ENCODE measurements around the gene SERTAD3. TPM values are rescaled to one million over a fixed set of nuclear protein-coding genes. Genes with fewer than 3 reads are reported as not detected.

The SERTAD3 gene
- total and polyA plus RNA-seq, 2 donors (not counting 3 experiments of a cell fraction or from before 2014, with no cell fraction given) = 13.3 to 29.9 TPM

DNA sequence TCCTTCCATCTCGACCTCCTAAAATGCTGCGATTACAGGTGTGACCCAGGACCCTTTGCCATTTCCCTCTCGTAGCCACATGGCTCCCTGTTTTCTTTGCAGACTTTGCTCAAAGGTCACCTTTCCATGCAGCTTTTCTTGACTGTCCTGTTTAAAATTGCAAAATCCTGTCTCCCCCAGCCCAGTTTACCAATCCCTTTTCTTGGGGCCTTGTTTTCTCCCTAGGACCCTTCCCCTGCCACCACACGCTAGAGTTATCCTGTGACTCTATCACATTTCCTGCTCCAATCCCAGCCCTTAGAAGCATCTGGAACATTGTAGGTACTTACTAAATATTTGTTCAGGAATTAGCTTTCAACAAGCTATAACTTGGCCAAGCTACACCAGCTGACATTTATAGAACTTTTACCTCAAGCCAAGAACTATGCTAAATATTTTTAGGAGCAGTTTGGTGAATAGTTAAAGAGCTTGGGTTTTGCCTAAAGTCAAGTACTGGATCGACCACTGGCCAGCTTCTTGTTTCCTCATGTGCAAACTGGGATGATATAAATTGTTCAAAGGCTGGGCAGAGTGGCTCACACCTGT is 9.1 kb upstream of the SERTAD3 start:
- H4K20me1 ChIP-seq (replicated peaks; ENCODE audit: control insufficient read depth, extremely low read depth, insufficient read depth, low read length) = no peaks in the 10 kb centered on the region
- FAIRE-seq (no peak), DNase-seq (ENCODE audit: low read depth, low spot score) (no peak)
- intact Hi-C loops (cut with micrococcal nuclease) (no loop called here), dilution Hi-C loops (cut with MboI; ENCODE audit: extremely low pct_ligation_motif_present, low sequenced_read_pairs) (no loop called here)
- no peak overlapping the region for H3K4me2 ChIP-seq (ENCODE audit: insufficient read depth, low read length)
- H3K27ac ChIP-seq (ENCODE audit: insufficient read depth, low read depth, low read length) = no peak overlapping the region
- ChIA-PET CTCF (interaction anchor here (1.2 to 4.0 kb wide), 5 partner anchors 9 to 148 kb away, joined by 3 to 36 read pairs (median 5); partner anchors contain the start of gene BLVRB), POLR2A (interaction anchor here (0.9 kb wide), 1 partner anchor 11 kb away, joined by 3 read pairs; no protein-coding TSS in a partner anchor)
- H3K27me3 ChIP-seq (ENCODE audit: control insufficient read depth in 2 of 2, insufficient read depth in 2 of 2, low read length in 2 of 2) = no peaks in the 10 kb centered on the region
- H3K4me1 ChIP-seq (ENCODE audit: control insufficient read depth, extremely low read depth, insufficient read depth, low read length) = no peaks in the 10 kb centered on the region
- TF ChIP-seq EZH2 (IDR thresholded peaks at IDR 0.05; ENCODE audit: borderline replicate concordance, low read depth, low read length, severe bottlenecking) = no peak
- TF ChIP-seq MYC (IDR thresholded peaks at IDR 0.05; ENCODE audit: low read depth, low read length) = no peak
- TF ChIP-seq POLR2A (IDR thresholded peaks at IDR 0.05; ENCODE audit: low read depth, low read length) = no peak
- TF ChIP-seq POLR2AphosphoS5 (IDR thresholded peaks at IDR 0.05; ENCODE audit: insufficient read depth, low read depth, low read length) = no peak
- TF ChIP-seq FOS (IDR thresholded peaks at IDR 0.05; ENCODE audit: borderline replicate concordance, insufficient read depth, low read length) = no peak
- TF ChIP-seq, protein P1, sequence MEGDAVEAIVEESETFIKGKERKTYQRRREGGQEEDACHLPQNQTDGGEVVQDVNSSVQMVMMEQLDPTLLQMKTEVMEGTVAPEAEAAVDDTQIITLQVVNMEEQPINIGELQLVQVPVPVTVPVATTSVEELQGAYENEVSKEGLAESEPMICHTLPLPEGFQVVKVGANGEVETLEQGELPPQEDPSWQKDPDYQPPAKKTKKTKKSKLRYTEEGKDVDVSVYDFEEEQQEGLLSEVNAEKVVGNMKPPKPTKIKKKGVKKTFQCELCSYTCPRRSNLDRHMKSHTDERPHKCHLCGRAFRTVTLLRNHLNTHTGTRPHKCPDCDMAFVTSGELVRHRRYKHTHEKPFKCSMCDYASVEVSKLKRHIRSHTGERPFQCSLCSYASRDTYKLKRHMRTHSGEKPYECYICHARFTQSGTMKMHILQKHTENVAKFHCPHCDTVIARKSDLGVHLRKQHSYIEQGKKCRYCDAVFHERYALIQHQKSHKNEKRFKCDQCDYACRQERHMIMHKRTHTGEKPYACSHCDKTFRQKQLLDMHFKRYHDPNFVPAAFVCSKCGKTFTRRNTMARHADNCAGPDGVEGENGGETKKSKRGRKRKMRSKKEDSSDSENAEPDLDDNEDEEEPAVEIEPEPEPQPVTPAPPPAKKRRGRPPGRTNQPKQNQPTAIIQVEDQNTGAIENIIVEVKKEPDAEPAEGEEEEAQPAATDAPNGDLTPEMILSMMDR (IDR thresholded peaks at IDR 0.05; ENCODE audit: extremely low read depth in 1 of 2, insufficient read depth in 1 of 2, low read depth in 1 of 2, low read length in 2 of 2) = no peak
- TF ChIP-seq, protein P2, sequence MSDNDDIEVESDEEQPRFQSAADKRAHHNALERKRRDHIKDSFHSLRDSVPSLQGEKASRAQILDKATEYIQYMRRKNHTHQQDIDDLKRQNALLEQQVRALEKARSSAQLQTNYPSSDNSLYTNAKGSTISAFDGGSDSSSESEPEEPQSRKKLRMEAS (IDR thresholded peaks at IDR 0.05; ENCODE audit: insufficient read depth, insufficient read length) = no peak
- TF ChIP-seq JUN (IDR thresholded peaks at IDR 0.05; ENCODE audit: borderline replicate concordance, insufficient read depth, insufficient read length, low read depth) = no peak
- no peak for TF ChIP-seq GATA2 (IDR thresholded peaks at IDR 0.05; ENCODE audit: insufficient read depth, insufficient read length, low read depth, low read length)
- no peaks in the 10 kb centered on the region for H3K36me3 ChIP-seq (ENCODE audit: control insufficient read depth in 2 of 2, extremely low read depth in 1 of 2, insufficient read depth in 2 of 2, low read length in 2 of 2)
- no peaks in the 10 kb centered on the region for H3K79me2 ChIP-seq (ENCODE audit: control insufficient read depth, insufficient read depth, low read length)
- H3K9ac ChIP-seq (replicated peaks; ENCODE audit: extremely low read depth, insufficient read depth, low read length) = no peak overlapping the region
- H2AFZ ChIP-seq (ENCODE audit: low read depth, low read length) = no peak overlapping the region
- no peaks in the 10 kb centered on the region for H3K9me1 ChIP-seq (replicated peaks; ENCODE audit: control insufficient read depth, extremely low read depth, insufficient read depth, low read length)
- no peak overlapping the region for H3K4me3 ChIP-seq (replicated peaks in 1 of 3; ENCODE audit: insufficient read depth in 1 of 3, low read depth in 1 of 3, low read length in 3 of 3)
- no peaks in the 10 kb centered on the region for H3K9me3 ChIP-seq (replicated peaks; ENCODE audit: control insufficient read depth, insufficient read depth, low read length)
- no TSS peak for BruUV-seq (replicated peaks)

Measured in endothelial cell of umbilical vein (primary cell).